Stimulated activated CD8-positive, alpha-beta memory T cell treated with anti-CD3 and anti-CD28 coated beads, Interleukin-12 subunit alpha, Interleukin-12 subunit beta, amount 100 ng/mL, for 24 hours (primary cell): ENCODE measurements around the gene TRAPPC13.

ENCODE experiments used
- DNase-seq: peaks from one replicate; pipeline ENCODE4 v3.0.0-alpha.2; 2020; ENCODE audit errors: extremely low read depth

TRAPPC13 gene

DNA sequence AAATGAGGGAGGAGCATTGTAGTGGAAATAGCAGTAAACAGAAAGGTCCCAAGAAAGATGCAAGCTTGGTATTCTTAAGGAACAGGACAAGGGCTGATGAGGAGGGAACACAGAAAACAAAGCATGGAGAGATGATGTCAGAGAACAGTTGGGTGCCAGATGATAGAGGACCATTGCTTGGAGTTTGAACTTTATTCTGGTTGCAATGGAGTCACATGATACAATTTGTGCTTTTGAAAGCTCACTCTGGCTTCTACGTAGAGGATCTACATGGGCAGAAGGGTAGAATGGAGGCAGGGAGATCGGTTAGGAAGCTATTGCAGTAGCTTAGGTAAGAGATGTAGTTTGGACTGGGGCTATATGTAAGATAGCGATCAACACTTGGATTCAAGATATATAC lies 57.3 kb downstream of the TRAPPC13 start:
- no peak for DNase-seq

DNA sequence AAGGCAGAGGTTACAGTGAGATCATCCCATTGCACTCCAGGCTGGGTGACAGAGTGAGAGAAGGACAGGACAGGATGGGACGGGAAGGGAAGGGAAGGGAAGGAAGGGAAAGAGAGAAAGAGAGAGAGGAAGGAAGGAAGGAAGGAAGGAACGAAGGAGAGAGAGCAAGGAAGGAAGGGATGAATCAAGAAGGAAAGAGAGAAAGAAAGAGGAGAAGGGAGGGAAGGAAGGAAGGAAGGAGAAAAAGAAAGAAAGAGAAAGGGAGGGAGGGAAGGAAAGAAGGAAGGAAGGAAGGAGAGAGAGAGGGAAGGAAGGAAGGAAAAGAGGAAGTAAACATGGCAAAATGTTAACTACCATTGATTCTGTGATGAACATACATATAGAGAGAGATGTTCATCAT lies 68.3 kb downstream of the TRAPPC13 start:
- DNase-seq, result no peak

DNA sequence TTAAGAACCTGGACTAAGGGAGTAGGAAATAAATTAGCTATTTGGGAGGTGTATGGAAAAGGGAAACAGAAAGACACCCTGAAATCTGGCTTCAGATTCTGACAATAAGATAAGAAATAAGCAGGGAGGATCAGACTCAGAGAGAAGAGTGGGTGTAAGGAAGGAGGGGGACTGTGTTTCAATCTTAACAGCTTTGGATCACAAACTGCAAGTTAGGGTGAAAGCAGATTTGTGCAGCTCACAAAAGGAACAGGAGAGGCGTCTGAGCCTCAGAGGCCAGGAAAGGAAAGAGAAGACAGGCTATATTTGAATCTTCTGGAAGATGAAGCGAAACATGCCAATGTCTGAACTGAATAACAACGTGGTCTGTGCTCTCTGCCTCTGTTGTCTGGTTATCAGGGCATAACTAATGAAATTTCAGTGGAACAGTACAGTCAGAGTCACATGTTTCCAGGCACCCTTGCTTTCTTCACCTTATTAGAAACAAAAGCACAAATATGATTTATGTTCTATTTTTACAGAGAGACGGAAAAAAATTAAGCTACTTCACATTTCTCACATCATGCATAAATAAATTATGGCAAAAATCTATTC lies 70.4 kb downstream of the TRAPPC13 start:
- no peak for DNase-seq

DNA sequence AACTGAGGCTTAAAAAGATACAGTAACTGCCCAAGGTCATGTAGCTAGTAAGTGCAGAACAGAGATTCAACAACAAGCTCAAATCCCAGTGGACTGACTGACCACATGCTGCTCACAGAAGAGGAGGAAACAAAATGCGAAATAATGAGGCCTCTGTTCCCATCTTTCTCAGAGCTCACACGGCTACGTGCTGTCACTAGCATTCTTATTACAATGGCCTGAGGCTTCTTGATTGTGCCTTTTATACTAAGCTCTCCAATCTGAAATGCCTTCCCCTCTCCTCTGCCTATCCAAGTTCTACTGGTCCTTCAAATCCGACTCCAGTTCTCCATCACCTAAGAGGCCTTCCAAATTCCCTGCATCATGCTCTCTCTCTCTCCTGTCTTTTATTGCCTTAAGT lies 71.1 kb downstream of the TRAPPC13 start:
- no peak for DNase-seq

DNA sequence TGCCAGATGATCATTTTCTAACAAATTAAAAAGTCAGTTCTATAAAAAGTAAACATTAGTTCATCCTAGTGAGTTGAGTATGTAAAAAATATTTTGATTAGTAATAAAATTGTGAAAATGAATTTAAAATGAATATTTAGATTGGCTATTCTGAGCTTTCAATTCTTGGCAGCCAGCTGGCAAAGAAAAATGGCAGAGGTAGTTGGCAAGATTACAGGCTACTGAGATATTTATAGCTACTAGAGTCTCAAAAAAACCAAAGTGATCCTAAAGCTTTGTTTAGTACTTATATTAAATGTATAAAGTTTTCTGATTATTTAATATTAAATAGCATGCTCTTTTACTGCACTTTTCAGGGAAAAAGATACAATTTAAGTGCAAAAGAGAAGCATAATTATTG lies 72.1 kb downstream of the TRAPPC13 start:
- DNase-seq, result no peak

DNA sequence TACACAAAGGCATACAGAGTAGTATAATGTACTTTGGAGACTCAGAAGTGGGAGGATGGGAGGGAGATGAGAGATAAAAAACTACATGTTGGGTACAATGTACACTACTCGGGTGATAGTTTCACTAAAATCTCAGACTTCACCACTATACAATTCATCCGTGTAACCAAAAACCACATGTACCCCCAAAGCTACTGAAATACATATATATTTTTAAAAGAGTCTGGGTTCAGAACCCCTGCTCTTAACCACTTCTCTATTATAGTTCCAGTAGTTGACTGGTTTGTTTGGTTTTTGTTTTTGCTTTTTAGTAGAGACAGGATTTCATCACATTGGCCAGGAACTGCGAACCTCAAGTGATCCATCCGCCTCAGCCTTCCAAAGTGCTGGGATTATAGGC lies 74.5 kb downstream of the TRAPPC13 start:
- no peak for DNase-seq

DNA sequence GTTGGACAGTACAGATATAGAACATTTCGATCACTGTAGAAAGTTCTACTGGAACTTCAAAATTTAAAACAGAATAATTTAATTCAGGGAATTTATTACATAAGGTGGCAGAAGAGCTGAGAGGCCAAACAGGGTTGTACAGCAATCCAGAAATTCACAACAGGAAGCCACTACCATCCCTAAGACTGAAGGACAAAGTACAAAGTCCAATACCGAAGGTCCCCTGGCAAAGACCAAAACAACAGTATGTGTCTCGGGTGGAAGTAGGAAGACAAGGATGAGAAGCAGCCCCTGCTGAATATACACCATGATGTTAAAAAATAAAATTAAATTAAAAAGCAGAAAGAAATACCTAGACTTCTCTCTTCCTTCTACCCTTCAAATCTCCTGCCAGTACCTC lies 77.2 kb downstream of the TRAPPC13 start:
- no peak for DNase-seq

DNA sequence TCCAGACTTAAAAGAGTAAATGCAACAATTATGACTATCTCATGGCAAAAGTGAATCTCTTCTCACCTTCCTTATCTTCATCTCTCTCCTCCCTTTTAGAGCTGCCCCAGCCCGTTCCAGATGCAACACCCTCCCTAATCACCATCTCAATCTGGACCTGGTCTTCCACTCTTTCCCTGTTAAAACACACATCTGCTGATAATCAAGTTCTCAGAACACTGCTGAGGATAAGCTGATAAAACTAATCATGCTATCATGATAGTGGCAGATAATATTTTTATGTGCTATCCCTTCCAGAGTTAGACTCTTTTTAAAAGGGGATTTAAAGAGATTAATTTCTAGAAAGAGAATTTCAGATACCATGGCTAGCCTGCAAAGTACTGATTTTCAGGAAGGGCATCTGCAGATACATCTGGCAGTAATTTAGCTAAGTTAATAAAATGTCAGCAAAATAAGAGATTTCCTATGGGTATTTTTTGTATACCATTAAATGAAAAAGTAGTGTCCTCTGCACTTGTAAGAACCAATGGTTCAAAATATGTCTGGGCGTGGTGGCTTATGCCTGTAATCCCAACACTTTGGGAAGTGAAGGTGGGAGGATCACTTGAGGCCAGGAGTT lies 79.9 kb downstream of the TRAPPC13 start:
- DNase-seq, result no peak

DNA sequence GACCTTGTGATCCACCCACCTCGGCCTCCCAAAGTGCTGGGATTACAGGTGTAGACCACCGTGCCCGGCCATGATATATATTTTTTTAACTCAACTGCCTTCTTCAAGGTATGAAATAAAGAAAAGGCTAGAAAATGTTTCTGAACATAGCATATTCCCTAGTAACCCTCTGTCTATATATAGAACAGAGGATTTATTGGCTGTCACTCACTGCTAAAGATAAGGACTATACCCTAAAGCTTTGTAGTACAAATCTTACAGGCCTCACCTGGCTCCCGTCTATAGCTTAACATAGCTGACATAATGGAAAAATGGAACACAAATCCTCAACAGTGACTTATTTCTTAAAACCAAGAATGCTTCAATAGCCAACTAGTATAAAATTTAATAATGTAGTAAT lies 82.8 kb downstream of the TRAPPC13 start:
- no peak for DNase-seq

DNA sequence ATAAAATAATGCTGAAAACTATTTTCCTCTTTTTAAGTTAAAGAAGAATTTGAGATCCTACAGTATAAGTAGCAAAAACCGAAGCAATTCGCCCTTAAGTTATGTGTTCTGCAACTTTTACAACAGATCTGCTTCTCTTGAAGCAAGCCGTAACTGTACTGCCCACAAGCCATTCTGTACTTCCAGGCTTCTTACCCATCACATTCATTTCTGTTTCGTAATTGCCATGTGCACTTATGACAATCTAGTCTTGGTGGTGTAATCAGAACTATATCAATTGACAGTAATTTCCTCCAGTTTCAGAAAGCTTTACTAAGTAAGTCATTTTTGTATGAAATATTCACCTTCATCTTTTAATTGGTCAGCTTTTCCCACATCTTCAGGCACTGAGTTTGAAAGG lies 83.3 kb downstream of the TRAPPC13 start:
- DNase-seq, result no peak
